HCT116 (cell line): ENCODE data around the gene RNGTT. TPM values are rescaled to one million over a fixed set of nuclear protein-coding genes. Genes with fewer than 3 reads are reported as not detected.

Experiments used
- ATAC-seq: fragments of 200-7000 bp; cut with Tn5 transposase; 2 replicates; pipeline ENCODE4 v1.9.1; 2020; ENCODE audit warnings: mild to moderate bottlenecking, moderate library complexity
- BruUV-seq: library from RNA; stranded (reverse); fragments of 400-500 nt; replicated peaks from 2 replicates; lab custom pipeline; 2021; lab: Mats Ljungman, UMichigan
- CTCF ChIA-PET: fragments of 300-600 bp; sonication (Branson Sonifier 250); formaldehyde crosslinking; loops from one replicate; lab custom pipeline; 2021; ENCODE audit warnings: antibody characterized with exemption; lab: Charles Lee
- POLR2A ChIA-PET: fragments of 300-600, 350-600 bp; sonication (Branson Sonifier 250); formaldehyde crosslinking; loops from one replicate; lab custom pipeline; 2021; ENCODE audit warnings: antibody characterized with exemption; lab: Charles Lee
- RAD21 ChIA-PET, 2 experiments: fragments of 300-600 bp; sonication (Branson Sonifier 250); formaldehyde crosslinking; loops; one replicate each; lab custom pipeline; 2023; ENCODE audit warnings: low total read pairs in 2 of 2; ENCODE audit not compliant: uncharacterized antibody in 2 of 2, unreplicated experiment in 2 of 2, low non-redundant PET in 1 of 2; lab: Charles Lee
- DNase-seq: peaks from one replicate; pipeline ENCODE4 v3.0.0-alpha.2; 2010; ENCODE audit warnings: low read depth, low spot score
- H2AFZ ChIP-seq: fragments of 200-600 bp; shearing (Covaris generic), sonication (generic); 2 replicates; pipeline ENCODE4 v1.6.1; 2017; ENCODE audit warnings: low read depth, mixed run types, mixed read lengths, antibody characterized with exemption, low read length; ENCODE audit not compliant: poor library complexity, severe bottlenecking
- H3K27ac ChIP-seq: 2 replicates; pipeline ENCODE4 v1.5.1; 2012; ENCODE audit warnings: low read depth, low read length
- H3K27me3 ChIP-seq: fragments of 200-600 bp; sonication (generic); 2 replicates; pipeline ENCODE4 v1.6.1; 2016; ENCODE audit warnings: mixed run types, low read length, mixed read lengths; ENCODE audit not compliant: insufficient read depth
- H3K36me3 ChIP-seq, 2 experiments: fragments of 200-500 bp in 1 of 2; fragments of 200-600 bp in 1 of 2; sonication (Bioruptor generic) in 1 of 2; sonication (generic) in 1 of 2; 2 replicates each; pipeline versions ENCODE4 v1.5.1 to v1.6.1; 2014 to 2016; ENCODE audit warnings: low read length in 2 of 2, inconsistent platforms in 1 of 2, mixed read lengths in 1 of 2, mixed run types in 1 of 2; ENCODE audit not compliant: insufficient read depth in 2 of 2, control insufficient read depth in 1 of 2
- H3K4me1 ChIP-seq, 2 experiments: fragments of 200-600 bp in 1 of 2; sonication (generic) in 1 of 2; 2 replicates each; pipeline versions ENCODE4 v1.5.1 to v1.6.1; 2012 to 2017; ENCODE audit warnings: low read length in 2 of 2, inconsistent platforms in 1 of 2, mild to moderate bottlenecking in 1 of 2, mixed read lengths in 1 of 2, mixed run types in 1 of 2, moderate library complexity in 1 of 2; ENCODE audit not compliant: insufficient read depth in 2 of 2, control insufficient read depth in 1 of 2
- H3K4me2 ChIP-seq: fragments of 200-600 bp; sonication (generic); 2 replicates; pipeline ENCODE4 v1.6.1; 2017; ENCODE audit warnings: mixed run types, low read length, mixed read lengths
- H3K4me3 ChIP-seq, 2 experiments: fragments of 200-600 bp in 1 of 2; sonication (generic) in 1 of 2; replicated peaks in 1 of 2; 2 replicates each; pipeline ENCODE4 v1.5.1; 2011 to 2016; ENCODE audit warnings: low read length in 2 of 2, control low read depth in 1 of 2, low read depth in 1 of 2, mild to moderate bottlenecking in 1 of 2, mixed read lengths in 1 of 2, mixed run types in 1 of 2
- H3K79me2 ChIP-seq: fragments of 200-600 bp; sonication (generic); 2 replicates; pipeline ENCODE4 v1.6.1; 2017; ENCODE audit warnings: mild to moderate bottlenecking, mixed run types, low read length, moderate library complexity, mixed read lengths; ENCODE audit not compliant: insufficient read depth
- H3K9ac ChIP-seq: fragments of 200-600 bp; sonication (generic); 2 replicates; pipeline ENCODE4 v1.6.1; 2016; ENCODE audit warnings: low read length, mixed read lengths
- H3K9me2 ChIP-seq: fragments of 200-600 bp; sonication (generic), shearing (Covaris generic); 2 replicates; pipeline ENCODE4 v1.6.1; 2017; ENCODE audit warnings: mixed run types, mild to moderate bottlenecking, moderate library complexity; ENCODE audit not compliant: insufficient read depth
- H3K9me3 ChIP-seq, 2 experiments: fragments of 200-500 bp in 1 of 2; fragments of 200-600 bp in 1 of 2; sonication (Bioruptor generic) in 1 of 2; sonication (generic) in 1 of 2; 2 replicates each; pipeline ENCODE4 v1.6.1; 2014 to 2017; ENCODE audit warnings: low read length in 2 of 2, mixed read lengths in 2 of 2, inconsistent platforms in 1 of 2, low read depth in 1 of 2, mild to moderate bottlenecking in 1 of 2, mixed run types in 1 of 2, moderate library complexity in 1 of 2; ENCODE audit not compliant: control insufficient read depth in 1 of 2, insufficient read depth in 1 of 2
- H4K20me1 ChIP-seq: fragments of 200-600 bp; sonication (generic), shearing (Covaris generic); 2 replicates; pipeline ENCODE4 v1.6.1; 2017; ENCODE audit warnings: mixed run types, mild to moderate bottlenecking, moderate library complexity; ENCODE audit not compliant: insufficient read depth
- CBX3 ChIP-seq: IDR thresholded peaks from 2 replicates; pipeline ENCODE4 v1.6.1; 2012; ENCODE audit warnings: low read depth
- CEBPB ChIP-seq: IDR thresholded peaks from 2 replicates; pipeline ENCODE4 v1.6.1; 2012; ENCODE audit warnings: low read depth
- EGR1 ChIP-seq: IDR thresholded peaks from 2 replicates; pipeline ENCODE4 v1.6.1; 2012; ENCODE audit warnings: low read depth
- EZH2 ChIP-seq: fragments of 200-600 bp; sonication (generic); IDR thresholded peaks from 2 replicates; pipeline ENCODE4 v1.6.1; 2017; ENCODE audit warnings: antibody characterized with exemption, mixed run types
- FOSL1 ChIP-seq: IDR thresholded peaks from 2 replicates; pipeline ENCODE4 v1.6.1; 2012; ENCODE audit warnings: low read depth
- JUND ChIP-seq: IDR thresholded peaks from 2 replicates; pipeline ENCODE4 v1.6.1; 2012
- POLR2A ChIP-seq: IDR thresholded peaks from 2 replicates; pipeline ENCODE4 v1.7.0; 2011; ENCODE audit warnings: borderline replicate concordance; ENCODE audit not compliant: insufficient read depth, insufficient read length; ENCODE audit errors: extremely low read depth
- POLR2AphosphoS5 ChIP-seq: IDR thresholded peaks from 2 replicates; pipeline ENCODE4 v1.6.1; 2011; ENCODE audit warnings: mild to moderate bottlenecking, low read depth, low read length, moderate library complexity
- SRF ChIP-seq: IDR thresholded peaks from 2 replicates; pipeline ENCODE4 v1.6.1; 2012; ENCODE audit warnings: low read depth
- TCF7L2 ChIP-seq: IDR thresholded peaks from 2 replicates; pipeline ENCODE4 v1.7.0; 2011; ENCODE audit warnings: borderline replicate concordance, inconsistent platforms; ENCODE audit not compliant: insufficient read depth, insufficient read length; ENCODE audit errors: extremely low read depth
- YY1 ChIP-seq: IDR thresholded peaks from 2 replicates; pipeline ENCODE4 v1.6.1; 2011; ENCODE audit warnings: low read length, low read depth, moderate library complexity, mild to moderate bottlenecking; ENCODE audit not compliant: insufficient replicate concordance; ENCODE audit errors: extremely low read depth
- ZFX ChIP-seq: fragments of 450-650 bp; IDR thresholded peaks from 2 replicates; pipeline ENCODE4 v1.6.1; 2017
- intact Hi-C: fragments of 100-400 bp; cut with micrococcal nuclease; formaldehyde crosslinking; loops from 2 replicates; pipeline ENCODE4 v1.10.0; 2022
- total RNA-seq: library from RNA; stranded (reverse); gene quantifications from one replicate; pipeline ENCODE4 v1.2.1, GENCODE V29; 2021; ENCODE audit not compliant: unreplicated experiment
- TF ChIP-seq, protein P1 (sequence below): IDR thresholded peaks from 2 replicates; pipeline ENCODE4 v1.6.1; 2012; ENCODE audit warnings: low read depth

The RNGTT gene
- total RNA-seq, 1 experiment from 2014 or later = 23.0 TPM

DNA sequence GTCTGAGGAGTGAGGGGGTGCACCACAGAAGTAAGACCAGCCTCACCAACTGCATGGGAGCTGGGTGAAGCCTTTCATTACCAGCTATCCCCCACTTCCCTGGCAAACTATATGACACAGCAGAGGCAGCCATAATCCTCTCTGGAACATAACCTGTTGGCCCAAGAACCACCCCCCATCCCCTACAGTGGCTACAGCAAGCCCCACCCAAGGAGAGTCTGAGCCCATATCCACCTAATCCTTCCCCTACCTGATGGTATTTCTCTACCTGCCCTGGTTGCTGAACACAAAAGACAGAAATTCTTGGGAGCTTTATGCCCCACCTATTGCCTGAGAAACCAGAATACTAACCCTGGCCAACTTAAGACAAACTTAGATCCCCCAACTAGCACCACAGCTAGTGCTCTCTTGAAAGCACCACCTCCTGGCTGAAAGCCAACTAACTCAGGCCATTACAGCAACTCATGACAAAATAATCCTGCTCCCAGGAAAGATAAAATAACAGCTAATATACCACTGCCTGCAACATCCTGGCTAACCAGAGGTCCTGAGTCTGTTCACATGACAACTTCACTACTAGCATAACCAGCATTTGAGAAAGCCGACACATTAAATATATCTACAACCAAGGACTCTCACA, 11.2 kb downstream of the RNGTT start:
- Histone ChIP-seq H3K9me2 (no peaks in the 10 kb centered on the region), H3K36me3 (no peaks in the 10 kb centered on the region), H3K27ac (no peak overlapping the region), H2AFZ (no peak overlapping the region), H3K4me1 (peaks cover 0 to 14% of the 10 kb centered on the region in 2 experiments; a peak in 2 of 4 replicates), H3K9ac (no peak overlapping the region), H3K79me2 (peaks cover 77% of the 10 kb centered on the region), H3K4me2 (no peak overlapping the region), H3K4me3 (no peak overlapping the region), H3K9me3 (no peaks in the 10 kb centered on the region), H4K20me1 (peaks cover 9% of the 10 kb centered on the region), H3K27me3 (no peaks in the 10 kb centered on the region)
- TF ChIP-seq CEBPB = no peak
- no peak for TF ChIP-seq JUND
- TF ChIP-seq, protein P1, sequence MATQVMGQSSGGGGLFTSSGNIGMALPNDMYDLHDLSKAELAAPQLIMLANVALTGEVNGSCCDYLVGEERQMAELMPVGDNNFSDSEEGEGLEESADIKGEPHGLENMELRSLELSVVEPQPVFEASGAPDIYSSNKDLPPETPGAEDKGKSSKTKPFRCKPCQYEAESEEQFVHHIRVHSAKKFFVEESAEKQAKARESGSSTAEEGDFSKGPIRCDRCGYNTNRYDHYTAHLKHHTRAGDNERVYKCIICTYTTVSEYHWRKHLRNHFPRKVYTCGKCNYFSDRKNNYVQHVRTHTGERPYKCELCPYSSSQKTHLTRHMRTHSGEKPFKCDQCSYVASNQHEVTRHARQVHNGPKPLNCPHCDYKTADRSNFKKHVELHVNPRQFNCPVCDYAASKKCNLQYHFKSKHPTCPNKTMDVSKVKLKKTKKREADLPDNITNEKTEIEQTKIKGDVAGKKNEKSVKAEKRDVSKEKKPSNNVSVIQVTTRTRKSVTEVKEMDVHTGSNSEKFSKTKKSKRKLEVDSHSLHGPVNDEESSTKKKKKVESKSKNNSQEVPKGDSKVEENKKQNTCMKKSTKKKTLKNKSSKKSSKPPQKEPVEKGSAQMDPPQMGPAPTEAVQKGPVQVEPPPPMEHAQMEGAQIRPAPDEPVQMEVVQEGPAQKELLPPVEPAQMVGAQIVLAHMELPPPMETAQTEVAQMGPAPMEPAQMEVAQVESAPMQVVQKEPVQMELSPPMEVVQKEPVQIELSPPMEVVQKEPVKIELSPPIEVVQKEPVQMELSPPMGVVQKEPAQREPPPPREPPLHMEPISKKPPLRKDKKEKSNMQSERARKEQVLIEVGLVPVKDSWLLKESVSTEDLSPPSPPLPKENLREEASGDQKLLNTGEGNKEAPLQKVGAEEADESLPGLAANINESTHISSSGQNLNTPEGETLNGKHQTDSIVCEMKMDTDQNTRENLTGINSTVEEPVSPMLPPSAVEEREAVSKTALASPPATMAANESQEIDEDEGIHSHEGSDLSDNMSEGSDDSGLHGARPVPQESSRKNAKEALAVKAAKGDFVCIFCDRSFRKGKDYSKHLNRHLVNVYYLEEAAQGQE = no peak
- no peak for TF ChIP-seq FOSL1
- no peak for TF ChIP-seq SRF
- no peak for TF ChIP-seq POLR2AphosphoS5
- TF ChIP-seq POLR2A = no peak
- TF ChIP-seq EZH2 = no peak
- TF ChIP-seq EGR1 = no peak
- no peak for TF ChIP-seq TCF7L2
- no peak for TF ChIP-seq ZFX
- no peak for TF ChIP-seq YY1
- no peak for TF ChIP-seq CBX3
- intact Hi-C loops = no loop called here
- CTCF ChIA-PET = no interaction called here
- RAD21 ChIA-PET = interaction anchor here in 1 of 2 experiments (0.6 kb wide), 1 partner anchor 401 kb away, joined by 4 read pairs; the partner anchor contains the start of gene UBE2J1
- POLR2A ChIA-PET = no interaction called here
- DNase-seq = no peak
- no peak for ATAC-seq
- no TSS peak for BruUV-seq
